HepG2 (cell line): ENCODE results near the gene CDK11B. TPM values are rescaled to one million over a fixed set of nuclear protein-coding genes. Genes with fewer than 3 reads are reported as not detected.

Experiments used
- ARID3A ChIP-seq: IDR thresholded peaks from 2 replicates; pipeline ENCODE4 v1.6.1; 2012; ENCODE audit warnings: low read depth, low read length, improper control_type of control experiment
- DRAP1 ChIP-seq: IDR thresholded peaks from 2 replicates; pipeline ENCODE4 v1.6.1; 2016; ENCODE audit warnings: missing genetic modification reagents, missing compliant biosample characterization
- ELF1 ChIP-seq: sonication (generic); formaldehyde crosslinking; IDR thresholded peaks from 2 replicates; pipeline ENCODE4 v1.4.0; 2020; ENCODE audit warnings: missing genetic modification reagents
- GATAD1 ChIP-seq: IDR thresholded peaks from 2 replicates; pipeline ENCODE4 v1.6.1; 2016; ENCODE audit warnings: missing genetic modification reagents, missing compliant biosample characterization
- GLMP ChIP-seq: sonication (generic); formaldehyde crosslinking; IDR thresholded peaks from 2 replicates; pipeline ENCODE4 v1.9.0; 2021; ENCODE audit warnings: missing genetic modification reagents, mild to moderate bottlenecking, borderline replicate concordance
- HOXA7 ChIP-seq: sonication (generic); formaldehyde crosslinking; IDR thresholded peaks from 2 replicates; pipeline ENCODE4 v1.8.1; 2022; ENCODE audit warnings: mild to moderate bottlenecking, missing genetic modification reagents, moderate library complexity
- KLF11 ChIP-seq: IDR thresholded peaks from 2 replicates; pipeline ENCODE4 v1.6.1; 2016; ENCODE audit warnings: missing compliant biosample characterization
- KLF12 ChIP-seq: sonication (generic); formaldehyde crosslinking; IDR thresholded peaks from 2 replicates; pipeline ENCODE4 v1.4.0; 2020; ENCODE audit warnings: missing genetic modification reagents, borderline replicate concordance
- MTA3 ChIP-seq: sonication (generic); formaldehyde crosslinking; IDR thresholded peaks from 2 replicates; pipeline ENCODE4 v1.4.0; 2020; ENCODE audit warnings: missing genetic modification reagents
- NR1H2 ChIP-seq: sonication (generic); formaldehyde crosslinking; IDR thresholded peaks from 2 replicates; pipeline ENCODE4 v1.8.1; 2022; ENCODE audit warnings: low read depth, missing genetic modification reagents, borderline replicate concordance
- RCOR2 ChIP-seq: IDR thresholded peaks from 2 replicates; pipeline ENCODE4 v1.6.1; 2016; ENCODE audit warnings: missing biosample characterization, missing genetic modification reagents
- RXRA ChIP-seq: sonication (generic); formaldehyde crosslinking; IDR thresholded peaks from 2 replicates; pipeline ENCODE4 v1.5.1; 2020; ENCODE audit warnings: missing genetic modification reagents
- SMAD1 ChIP-seq: sonication (generic); formaldehyde crosslinking; IDR thresholded peaks from 2 replicates; pipeline ENCODE4 v1.4.0; 2020; ENCODE audit warnings: missing genetic modification reagents, low read depth, mild to moderate bottlenecking, borderline replicate concordance
- TCF12 ChIP-seq, 2 experiments: fragments of 450-650 bp in 1 of 2; sonication (generic) in 1 of 2; formaldehyde crosslinking in 1 of 2; IDR thresholded peaks; 2 replicates each; pipeline versions ENCODE4 v1.6.1 to v1.8.0; 2017 to 2022; ENCODE audit warnings: antibody characterized with exemption in 1 of 2, mild to moderate bottlenecking in 1 of 2, missing genetic modification reagents in 1 of 2, moderate library complexity in 1 of 2
- TRIM24 ChIP-seq: sonication (generic); formaldehyde crosslinking; IDR thresholded peaks from 2 replicates; pipeline ENCODE4 v1.8.0; 2022; ENCODE audit warnings: mild to moderate bottlenecking, missing genetic modification reagents
- ZFP36L2 ChIP-seq: sonication (generic); formaldehyde crosslinking; IDR thresholded peaks from 2 replicates; pipeline ENCODE4 v1.4.0; 2020; ENCODE audit warnings: missing genetic modification reagents
- ZNF121 ChIP-seq: sonication (generic); formaldehyde crosslinking; IDR thresholded peaks from 2 replicates; pipeline ENCODE4 v1.5.0; 2020; ENCODE audit warnings: mild to moderate bottlenecking, missing genetic modification reagents
- ZNF350 ChIP-seq: sonication (generic); formaldehyde crosslinking; IDR thresholded peaks from 2 replicates; pipeline ENCODE4 v1.4.0; 2020; ENCODE audit warnings: mild to moderate bottlenecking, low read depth, missing genetic modification reagents, borderline replicate concordance
- ZNF383 ChIP-seq: sonication (generic); formaldehyde crosslinking; IDR thresholded peaks from 2 replicates; pipeline ENCODE4 v1.4.0; 2020; ENCODE audit warnings: missing genetic modification reagents, mild to moderate bottlenecking, borderline replicate concordance
- ZNF510 ChIP-seq: sonication (generic); formaldehyde crosslinking; IDR thresholded peaks from 2 replicates; pipeline ENCODE4 v1.4.0; 2020; ENCODE audit warnings: low read depth, mild to moderate bottlenecking, missing genetic modification reagents
- ZNF660 ChIP-seq: sonication (generic); formaldehyde crosslinking; IDR thresholded peaks from 2 replicates; pipeline ENCODE4 v1.5.1; 2020; ENCODE audit warnings: mild to moderate bottlenecking, low read depth, missing genetic modification reagents, borderline replicate concordance
- polyA plus RNA-seq, 8 experiments: library from polyadenylated mRNA; depleted of rRNA in 3 of 8; stranded (reverse) in 7 of 8; unstranded in 1 of 8; fragments of >200 nt; fragmentation: Illumina TruSeq in 4 of 8; extraction: Trizol in 4 of 8; gene quantifications; 2 replicates each; pipeline versions ENCODE4 v1.2.1 to v1.2.3, GENCODE V29; 2011 to 2016; ENCODE audit warnings: low read depth in 4 of 8, missing spikeins in 1 of 8, mixed read lengths in 1 of 8; ENCODE audit not compliant: insufficient read depth in 1 of 8
- total RNA-seq, 5 experiments: library from RNA; depleted of rRNA; stranded (reverse); fragments of >200 nt; fragmentation: Illumina TruSeq; extraction: Trizol; gene quantifications; 2 replicates each; pipeline ENCODE4 v1.2.3, GENCODE V29; 2016; ENCODE audit warnings: low read depth in 1 of 5
- TF ChIP-seq, protein P1 (sequence below): sonication (generic); formaldehyde crosslinking; IDR thresholded peaks from 2 replicates; pipeline ENCODE4 v1.8.0; 2022; ENCODE audit warnings: low read depth, missing genetic modification reagents
- TF ChIP-seq, protein P2 (sequence below): sonication (generic); formaldehyde crosslinking; IDR thresholded peaks from 2 replicates; pipeline ENCODE4 v1.5.0; 2020; ENCODE audit warnings: missing genetic modification reagents

CDK11B gene
- total and polyA plus RNA-seq, 2 of the 13 experiments (the other 11 are each of a cell fraction or from before 2014, with no cell fraction given) = 3.6 to 15.1 TPM

DNA sequence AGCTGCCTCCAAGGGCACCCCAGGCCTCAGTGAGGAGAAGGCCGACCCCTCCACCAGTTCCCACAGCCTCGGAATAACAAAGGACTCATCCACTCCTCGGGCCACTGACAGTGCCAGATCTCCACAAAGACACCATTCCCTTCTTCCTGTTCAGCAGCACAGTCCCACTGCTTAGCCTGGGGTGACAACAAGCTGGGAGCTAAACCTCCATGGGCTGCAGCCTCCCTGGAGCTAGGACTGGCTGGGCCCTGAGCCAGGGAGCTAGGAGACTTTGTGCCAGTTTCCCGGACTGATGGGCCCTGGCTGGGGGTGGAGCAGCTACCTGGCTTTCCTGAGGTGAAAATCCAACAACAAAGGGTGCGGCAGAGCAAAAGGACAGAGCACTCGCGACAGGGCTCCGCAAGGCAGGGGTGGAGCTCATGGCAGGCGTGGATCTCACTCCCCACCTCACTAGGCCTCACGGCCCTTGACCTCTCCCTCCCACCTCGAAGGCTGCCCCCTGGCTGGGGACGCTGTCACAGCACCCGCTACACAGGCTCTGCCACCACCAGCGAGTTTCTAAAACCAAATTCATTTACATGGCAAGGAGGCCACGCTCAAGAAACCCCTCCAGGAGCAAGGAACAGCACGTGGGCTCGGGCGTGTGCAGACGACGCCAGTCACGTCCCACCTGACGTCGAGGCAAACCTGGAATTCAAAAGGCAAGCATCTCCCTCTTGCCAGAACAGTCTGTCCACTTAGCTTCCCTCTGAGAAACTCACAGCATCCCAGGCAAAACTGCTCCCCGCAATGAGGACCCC is 20.0 kb upstream of the CDK11B start (continued):
- TF ChIP-seq ZNF350 (peak; percentile 75), HOXA7 (no peak), RXRA (CRISPR knock-in tag) (peak; percentile 88), ELF1 (peak; percentile 48), NR1H2 (CRISPR knock-in tag) (no peak), DRAP1 (peak; percentile 47; the same call in 1 of the 2 replicates), MTA3 (CRISPR knock-in tag) (no peak), ZNF383 (CRISPR knock-in tag) (no peak), ZNF660 (no peak), ZNF510 (CRISPR knock-in tag) (0 out of 2 replicates have a peak, but pooled peaks have one; percentile 78), TRIM24 (CRISPR knock-in tag) (no peak), KLF12 (CRISPR knock-in tag) (no peak), KLF11 (CRISPR knock-in tag) (no peak), RCOR2 (CRISPR knock-in tag) (peak; percentile 40; the same call in 1 of the 2 replicates), SMAD1 (no peak), GLMP (CRISPR knock-in tag) (no peak), ARID3A (no peak), ZFP36L2 (CRISPR knock-in tag) (no peak), ZNF121 (CRISPR knock-in tag) (0 out of 2 replicates have a peak, but pooled peaks have one; percentile 16), GATAD1 (CRISPR knock-in tag) (peak; percentile 74), TCF12 (IDR thresholded peaks at IDR 0.05) (no peak), TCF12 (CRISPR knock-in tag; IDR thresholded peaks at IDR 0.05) (peak; percentile 65; the same call in 1 of the 2 replicates)
- TF ChIP-seq, protein P1, sequence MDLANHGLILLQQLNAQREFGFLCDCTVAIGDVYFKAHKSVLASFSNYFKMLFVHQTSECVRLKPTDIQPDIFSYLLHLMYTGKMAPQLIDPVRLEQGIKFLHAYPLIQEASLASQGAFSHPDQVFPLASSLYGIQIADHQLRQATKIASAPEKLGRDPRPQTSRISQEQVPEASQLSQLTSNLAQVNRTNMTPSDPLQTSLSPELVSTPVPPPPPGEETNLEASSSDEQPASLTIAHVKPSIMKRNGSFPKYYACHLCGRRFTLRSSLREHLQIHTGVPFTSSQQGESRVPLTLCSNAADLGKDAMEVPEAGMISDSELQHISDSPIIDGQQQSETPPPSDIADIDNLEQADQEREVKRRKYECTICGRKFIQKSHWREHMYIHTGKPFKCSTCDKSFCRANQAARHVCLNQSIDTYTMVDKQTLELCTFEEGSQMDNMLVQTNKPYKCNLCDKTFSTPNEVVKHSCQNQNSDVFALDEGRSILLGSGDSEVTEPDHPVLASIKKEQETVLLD (CRISPR knock-in tag) = no peak; the same call in 1 of the 2 replicates
- TF ChIP-seq, protein P2, sequence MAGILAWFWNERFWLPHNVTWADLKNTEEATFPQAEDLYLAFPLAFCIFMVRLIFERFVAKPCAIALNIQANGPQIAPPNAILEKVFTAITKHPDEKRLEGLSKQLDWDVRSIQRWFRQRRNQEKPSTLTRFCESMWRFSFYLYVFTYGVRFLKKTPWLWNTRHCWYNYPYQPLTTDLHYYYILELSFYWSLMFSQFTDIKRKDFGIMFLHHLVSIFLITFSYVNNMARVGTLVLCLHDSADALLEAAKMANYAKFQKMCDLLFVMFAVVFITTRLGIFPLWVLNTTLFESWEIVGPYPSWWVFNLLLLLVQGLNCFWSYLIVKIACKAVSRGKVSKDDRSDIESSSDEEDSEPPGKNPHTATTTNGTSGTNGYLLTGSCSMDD (CRISPR knock-in tag) = no peak
